DMS53 (cell line): ENCODE results near the gene SPOP.
"Not testable (repeated sequence)": the region's sequence is repeated elsewhere in the genome, so short reads cannot be mapped to it uniquely, and the experiment has no call there.

Experiments used
- DNase-seq: peaks from one replicate; lab custom pipeline; 2025; lab: John Stamatoyannopoulos, UW

The SPOP gene

DNA sequence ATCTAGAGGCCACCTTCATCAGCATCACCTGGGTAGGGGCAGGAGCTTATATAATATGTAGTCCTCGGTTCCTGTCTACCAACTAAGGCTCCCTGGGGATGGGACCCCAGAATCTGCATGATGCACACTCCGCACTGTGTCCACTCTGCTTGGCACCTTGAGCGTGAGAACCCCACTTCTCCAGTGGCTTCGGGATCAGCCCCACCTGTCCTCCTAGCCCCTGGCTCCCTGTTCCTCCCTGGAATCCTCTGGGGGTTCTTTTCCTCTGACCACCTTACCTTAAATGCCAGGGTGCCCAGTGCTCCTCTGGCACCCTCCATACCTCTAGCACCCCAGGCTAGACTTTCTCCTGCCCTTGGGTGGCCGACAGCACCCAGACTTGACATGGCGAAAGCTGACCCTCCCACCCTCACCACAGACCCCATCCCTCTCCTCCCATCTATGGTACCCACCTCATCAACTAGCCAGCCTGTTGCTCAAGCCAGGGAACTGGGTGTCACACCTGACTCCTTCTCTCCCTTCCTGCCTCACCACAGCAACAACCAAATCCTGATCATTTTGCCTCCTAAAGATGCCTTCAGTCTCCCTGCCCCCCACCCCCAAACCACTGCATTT lies 105.0 kb downstream of the SPOP start:
- DNase-seq, result no peak

DNA sequence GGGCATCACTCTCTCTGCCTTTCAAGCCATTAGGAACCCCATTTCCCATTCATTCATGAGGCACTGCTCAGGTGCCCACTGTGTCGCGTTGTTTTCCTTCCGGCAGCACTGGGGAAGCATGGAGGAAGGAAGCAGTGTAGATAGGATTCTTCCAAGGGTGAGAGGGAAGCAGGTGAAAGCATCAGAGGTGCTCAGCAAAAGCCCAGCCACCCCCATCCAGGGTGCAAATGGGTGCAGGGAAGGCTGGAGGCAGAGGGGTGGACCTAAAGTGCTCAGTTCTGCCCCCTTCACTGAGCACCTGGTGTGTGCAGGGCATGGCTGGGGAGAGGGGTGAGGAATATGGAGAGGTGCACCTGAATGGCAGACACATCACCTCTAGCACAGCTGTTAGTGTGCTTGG lies 105.7 kb downstream of the SPOP start:
- DNase-seq, result no peak

DNA sequence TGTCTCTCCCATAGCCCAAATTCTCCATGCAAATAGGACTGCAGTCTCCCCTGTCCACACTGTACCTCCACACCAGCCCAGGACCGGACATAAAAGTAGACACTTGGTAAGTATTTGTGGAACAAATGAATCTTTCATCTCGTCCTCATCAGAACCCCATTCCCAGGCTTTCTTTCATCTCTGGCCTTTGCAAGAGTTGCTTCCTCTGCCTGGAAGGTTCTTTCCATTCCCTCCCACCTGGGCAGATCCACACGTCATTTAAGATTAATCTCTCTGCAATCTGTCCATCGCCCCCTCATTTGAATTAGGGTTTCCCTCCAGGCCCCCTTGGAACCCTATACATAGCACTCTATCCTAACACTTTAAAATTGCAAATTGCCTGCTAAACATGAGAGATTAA lies 106.1 kb downstream of the SPOP start:
- no peak for DNase-seq

DNA sequence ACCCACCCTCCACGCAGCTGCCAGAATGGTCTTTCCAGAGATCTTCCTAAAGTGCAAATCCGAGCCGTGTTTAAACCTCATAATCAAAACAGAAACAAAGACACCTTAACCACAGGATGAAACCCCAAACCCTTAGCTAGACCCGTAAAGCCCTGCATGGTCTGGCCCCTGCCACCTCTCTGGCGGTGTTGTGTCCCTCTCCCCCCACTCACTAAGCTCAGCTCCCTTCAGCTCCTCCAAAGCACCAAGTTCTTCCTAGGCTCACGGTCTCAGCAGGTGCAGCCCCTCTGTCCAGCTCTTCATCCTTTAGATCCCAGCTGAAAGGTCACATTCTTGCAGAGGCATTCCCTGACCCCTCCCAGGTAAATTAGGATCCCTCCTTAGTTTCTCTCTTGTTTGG lies 106.6 kb downstream of the SPOP start:
- no peak for DNase-seq

DNA sequence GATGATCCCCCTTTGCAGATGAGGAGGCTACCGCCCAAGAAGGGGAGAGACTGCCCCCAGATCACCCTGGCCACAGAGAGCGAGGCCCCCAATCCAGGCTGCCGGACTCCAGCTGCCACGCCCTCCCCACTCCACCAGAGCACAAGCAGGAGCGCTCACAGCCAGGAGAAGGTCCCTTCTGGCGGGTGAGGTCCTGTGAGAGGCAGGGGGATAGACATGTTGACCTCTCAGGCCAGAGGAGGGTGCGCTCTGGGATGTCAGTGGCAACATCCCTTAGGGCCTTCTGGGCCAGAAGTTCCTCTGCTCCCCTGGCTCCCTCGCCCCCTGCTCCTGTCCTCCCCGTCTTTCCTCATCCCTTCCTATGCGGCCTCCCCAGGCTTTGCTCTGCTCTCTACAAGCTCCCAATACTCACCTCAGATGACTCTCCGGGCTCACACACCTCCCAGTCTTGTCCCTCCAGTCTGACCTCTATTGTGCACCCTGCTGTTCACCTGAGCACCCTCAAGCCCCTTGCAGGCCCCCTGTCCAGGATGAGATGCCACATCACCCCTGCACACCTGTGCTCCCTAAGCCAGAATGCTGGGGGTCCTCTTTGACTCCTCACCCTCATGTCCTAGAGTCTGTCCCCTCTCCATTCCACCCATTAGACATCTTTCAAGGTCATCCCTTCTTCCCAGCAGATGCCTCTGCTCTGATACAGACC lies 107.2 kb downstream of the SPOP start:
- DNase-seq, result peak; percentile 63

DNA sequence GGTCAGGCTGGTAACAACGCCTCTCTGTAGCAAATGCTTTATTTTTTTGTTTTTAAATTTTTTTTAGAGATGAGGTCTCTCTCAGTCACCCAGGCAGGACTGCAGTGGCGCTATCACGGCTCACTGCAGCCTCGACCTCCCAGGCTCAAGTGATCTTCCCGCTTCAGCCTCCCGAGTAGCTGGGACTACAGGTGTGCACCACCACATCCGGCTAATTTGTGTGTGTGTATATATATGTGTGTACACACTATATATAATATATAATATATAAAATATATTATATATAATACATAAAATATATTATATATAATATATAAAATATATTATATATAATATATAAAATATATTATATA lies 109.2 kb downstream of the SPOP start:
- not testable (repeated sequence) for DNase-seq

DNA sequence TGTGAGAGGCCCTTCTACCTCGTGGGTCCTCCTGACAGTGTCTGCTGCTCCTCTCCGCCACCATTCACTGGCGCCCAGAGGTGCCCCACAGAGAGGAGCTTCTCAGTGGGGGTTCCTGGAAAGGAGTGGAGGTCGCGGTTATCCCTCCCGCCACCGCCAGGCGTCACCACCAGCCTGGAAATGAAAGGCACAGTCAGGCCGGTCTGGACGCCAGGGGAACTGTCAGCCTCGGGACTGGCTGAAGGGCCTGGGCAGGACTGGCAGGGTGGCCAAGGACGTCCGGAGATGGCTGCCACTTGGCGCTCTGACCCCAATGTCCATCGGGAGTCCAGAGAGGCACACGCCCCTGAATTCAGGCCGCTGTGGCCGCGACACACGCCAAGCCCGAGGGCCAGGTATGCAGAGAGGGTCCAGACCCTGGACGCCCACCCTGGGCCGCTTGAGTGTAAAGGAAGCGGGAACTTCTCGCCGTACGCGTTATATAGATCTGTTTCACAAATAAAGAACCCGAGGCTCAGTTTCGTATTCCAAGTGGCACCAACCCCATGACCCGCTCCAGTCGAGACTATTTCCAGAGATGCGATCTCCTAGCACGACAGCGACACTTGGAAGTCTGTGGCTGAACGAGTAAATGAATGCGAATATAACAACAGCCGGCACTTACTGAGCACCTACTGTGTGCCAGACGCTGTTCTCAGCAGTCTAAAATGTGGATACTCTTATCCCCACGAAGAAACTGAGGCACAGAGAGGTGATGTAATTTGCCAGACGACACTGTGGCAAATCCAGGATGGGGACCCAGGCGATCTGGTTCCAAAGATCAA lies 109.8 kb downstream of the SPOP start:
- peak; percentile 95 for DNase-seq

DNA sequence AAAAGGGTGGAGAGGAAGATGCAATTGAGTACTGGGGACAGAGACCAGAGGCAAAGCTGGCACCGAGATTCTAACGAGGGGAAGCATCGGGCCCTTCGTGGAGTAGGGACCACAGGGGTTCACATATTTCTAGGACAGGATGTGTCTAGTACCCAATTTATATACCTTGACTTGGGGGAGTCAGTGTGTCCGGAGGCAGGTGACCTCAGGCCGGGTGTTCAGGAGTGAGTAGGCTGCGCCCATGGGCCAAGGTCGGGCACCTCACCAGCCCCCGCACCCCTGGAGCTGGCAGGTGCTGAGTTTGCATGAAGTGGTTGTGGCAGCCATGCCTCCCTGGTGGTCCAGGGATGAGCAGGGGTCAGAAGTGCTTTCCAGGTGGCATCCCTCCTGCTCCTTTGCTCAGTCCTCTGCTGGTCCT lies 110.8 kb downstream of the SPOP start:
- no peak for DNase-seq

DNA sequence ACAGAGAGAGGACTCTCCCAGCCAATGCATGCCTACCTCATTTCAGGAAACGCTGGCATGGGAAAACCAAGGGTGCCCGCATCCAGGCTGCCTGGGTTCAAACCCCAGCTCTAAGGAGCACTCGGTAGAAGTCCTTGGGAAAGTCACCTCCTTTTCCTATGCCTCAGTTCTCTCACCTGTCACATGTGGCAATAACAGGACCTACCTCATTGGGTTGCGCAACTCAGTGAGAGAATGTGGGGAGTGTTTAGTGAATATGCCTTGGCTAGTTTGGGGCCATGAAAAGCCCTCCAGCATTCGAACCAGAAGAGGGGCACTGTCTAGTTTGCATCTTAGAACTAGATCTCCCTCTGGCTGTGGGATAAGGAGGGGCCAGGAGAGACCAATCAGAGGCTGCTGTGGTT lies 111.2 kb downstream of the SPOP start:
- DNase-seq, result peak; percentile 22

DNA sequence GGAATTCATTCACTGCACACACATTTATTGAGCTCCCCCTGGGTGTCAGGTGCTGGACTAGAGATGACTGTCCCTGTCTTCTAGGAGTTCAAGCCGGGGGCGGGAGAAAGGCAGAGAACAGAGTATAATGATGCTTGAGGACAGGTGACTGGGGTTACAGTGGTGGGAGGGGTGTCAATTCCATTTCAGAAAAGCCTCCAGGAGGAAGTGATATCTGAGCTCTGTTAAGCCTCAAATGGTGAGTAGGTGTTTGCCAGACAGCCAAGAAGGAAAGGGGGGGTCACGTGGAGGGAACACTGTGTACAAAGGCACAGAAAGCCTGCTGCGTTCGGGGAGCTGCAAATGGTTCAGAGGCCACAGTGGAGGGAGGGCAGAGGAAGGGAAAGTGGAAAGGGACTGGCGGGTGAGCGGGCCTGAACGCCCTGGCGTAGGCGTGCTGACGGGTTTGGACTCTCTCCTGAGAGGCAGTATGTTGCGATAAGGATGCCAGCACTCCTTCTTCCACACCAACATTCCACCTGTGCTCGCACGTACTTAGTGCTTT lies 111.9 kb downstream of the SPOP start:
- DNase-seq, result peak; percentile 84

DNA sequence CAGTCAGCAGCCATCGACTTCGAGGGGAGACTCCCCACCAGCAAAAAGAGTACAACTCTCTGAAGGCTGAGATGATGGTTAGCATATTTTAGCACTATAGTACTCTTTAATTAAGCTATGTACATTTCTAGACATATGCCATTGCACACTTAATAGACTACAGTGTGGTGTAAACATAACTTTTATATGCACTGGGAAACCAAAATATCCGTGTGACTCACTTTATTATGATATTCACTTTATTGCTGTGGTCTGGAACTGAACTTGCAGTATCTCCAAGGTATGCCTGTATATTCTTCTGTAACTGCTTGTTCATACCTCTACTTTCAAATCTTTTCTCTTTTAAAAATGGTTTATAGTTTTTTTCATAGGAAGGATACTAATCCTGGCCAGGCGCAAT lies 113.3 kb downstream of the SPOP start:
- no peak for DNase-seq

DNA sequence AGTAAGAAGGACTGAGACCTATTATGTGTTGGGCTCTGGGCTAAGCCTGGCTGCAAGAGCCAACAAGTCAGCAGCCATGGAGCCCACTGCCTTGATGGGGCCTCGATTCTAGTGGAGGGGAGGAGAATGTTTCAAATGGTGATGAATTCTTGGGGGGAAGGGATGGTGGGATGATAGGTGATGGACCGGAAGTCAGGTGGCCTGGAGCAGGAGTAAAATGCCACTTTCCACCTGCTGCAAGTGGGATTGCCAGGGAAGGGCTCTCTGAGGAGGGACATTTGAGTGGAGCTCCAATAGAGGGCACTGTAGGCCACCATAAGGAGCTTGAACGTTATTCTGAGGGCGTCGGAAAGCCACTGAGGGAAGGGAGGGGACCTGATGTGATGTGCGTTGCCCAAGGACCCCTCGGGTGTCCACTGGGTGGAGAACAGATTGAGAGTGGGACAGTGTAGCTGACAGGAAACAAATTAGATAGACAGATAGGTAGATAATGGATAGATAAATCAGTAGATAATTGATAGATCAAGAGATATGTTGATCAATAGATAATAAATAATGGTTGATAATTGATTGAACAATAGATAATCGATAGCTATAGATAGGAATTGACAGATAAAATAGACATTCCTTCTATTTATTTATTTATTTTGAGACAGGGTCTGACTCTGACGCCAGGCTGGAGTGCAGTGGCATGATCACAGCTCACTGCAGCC lies 120.4 kb downstream of the SPOP start:
- peak; percentile 83 for DNase-seq

DNA sequence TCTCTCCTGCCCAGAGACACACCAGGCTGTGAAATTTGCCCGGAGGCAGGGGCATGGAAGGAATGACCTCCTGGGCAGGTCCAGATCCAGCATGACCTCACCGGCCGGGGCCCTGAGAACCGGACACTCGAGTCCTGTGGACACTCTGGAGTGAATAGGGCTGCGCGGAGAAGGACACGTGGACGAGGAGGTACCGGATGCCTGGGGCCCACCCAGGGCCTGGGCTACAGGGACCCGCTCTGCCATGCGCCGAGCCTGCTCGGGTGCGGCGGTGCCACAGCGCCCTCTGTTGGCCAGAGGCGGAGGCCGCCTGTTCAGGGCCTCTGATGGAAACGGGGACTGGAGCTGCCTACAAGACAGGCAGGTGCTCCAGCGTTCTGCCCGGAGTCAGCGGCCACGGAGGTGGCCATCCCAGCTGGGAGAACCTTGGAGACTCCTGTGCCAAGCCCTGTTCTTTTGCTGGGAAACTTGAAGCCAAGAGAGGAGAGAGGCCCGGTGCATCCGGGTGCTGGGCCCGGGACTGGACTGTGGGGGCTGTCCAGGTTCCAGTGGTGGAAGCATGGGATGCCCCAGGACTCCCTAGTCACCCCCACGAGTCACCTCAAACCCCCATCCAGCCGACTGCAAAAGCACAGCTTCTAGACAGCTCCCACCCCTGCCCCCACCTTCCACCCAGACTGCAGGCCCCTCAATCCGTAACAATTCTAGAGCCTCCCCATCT lies 121.5 kb downstream of the SPOP start:
- peak; percentile 89 for DNase-seq

DNA sequence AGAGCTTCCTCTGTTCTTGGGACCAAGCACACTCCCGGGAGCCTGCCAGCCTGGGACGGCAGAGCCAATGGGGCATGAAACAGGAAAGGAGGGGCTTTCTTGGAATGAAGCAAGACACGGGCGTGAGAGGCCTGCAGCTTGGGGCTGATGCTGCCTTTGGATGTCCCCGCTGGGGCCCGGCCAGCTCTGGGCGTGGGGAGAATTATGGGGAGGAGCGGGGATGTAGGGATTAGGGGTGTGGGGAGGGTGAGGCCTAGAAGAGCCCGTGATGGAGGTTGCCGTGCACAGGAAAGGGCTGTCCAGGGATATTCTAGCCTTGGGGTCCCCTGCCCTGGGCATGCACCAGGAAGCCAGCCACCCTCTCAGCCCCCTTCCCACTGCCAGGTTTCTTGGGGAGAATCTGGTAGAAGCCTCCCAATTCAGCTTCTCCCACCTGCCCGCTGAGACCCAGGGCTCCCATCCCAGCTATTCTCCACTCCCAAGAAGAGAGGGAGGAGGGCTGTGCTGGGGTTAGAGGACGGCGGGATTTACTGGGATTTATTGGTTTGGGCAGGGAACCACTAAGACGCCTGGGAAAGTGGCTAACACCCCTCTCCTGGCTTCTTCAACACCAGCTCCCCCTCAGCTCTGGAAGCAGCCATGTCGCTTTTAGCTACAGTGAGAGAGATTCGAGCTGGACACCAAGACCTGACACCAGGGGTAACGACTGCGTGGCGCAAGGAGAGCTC lies 122.2 kb downstream of the SPOP start:
- no peak for DNase-seq

DNA sequence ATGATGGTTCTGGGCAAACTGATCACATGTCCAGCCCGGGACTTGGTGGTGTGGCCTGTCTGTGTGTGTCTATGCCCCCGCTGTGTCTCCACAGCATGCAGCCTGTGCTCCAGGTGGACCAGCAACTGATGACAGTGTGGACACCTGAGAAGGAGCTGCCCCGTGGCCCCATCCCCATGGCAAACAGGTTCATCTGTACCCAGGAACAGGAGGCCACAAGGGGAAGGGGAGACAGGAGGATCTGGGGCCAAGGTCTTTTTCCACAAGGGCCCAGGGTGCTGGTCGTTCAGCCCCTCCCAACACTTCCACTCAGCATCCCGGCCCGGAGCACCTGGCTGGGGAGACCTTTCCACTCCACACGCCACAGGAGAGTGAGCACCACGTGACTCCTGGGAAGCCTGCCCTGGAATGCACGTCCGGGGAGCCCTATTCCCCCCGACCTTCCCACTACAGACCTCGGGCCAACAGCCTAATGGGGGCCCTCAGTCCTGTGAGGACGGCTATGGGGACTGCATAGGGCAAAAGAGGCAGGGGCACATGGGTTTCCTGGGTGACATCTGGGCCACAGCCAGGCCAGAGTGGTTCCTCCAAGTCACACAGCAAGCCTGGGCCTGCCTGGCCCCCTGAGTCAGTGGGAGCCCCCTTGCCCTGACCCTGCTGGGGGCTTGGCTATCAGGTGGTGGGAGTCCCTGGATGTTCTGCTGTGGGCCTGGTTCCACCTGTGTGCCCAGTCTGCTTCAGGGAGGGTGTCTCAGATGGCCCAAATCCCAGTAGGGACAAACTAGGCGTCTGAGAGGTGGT lies 123.0 kb downstream of the SPOP start:
- no peak for DNase-seq

DNA sequence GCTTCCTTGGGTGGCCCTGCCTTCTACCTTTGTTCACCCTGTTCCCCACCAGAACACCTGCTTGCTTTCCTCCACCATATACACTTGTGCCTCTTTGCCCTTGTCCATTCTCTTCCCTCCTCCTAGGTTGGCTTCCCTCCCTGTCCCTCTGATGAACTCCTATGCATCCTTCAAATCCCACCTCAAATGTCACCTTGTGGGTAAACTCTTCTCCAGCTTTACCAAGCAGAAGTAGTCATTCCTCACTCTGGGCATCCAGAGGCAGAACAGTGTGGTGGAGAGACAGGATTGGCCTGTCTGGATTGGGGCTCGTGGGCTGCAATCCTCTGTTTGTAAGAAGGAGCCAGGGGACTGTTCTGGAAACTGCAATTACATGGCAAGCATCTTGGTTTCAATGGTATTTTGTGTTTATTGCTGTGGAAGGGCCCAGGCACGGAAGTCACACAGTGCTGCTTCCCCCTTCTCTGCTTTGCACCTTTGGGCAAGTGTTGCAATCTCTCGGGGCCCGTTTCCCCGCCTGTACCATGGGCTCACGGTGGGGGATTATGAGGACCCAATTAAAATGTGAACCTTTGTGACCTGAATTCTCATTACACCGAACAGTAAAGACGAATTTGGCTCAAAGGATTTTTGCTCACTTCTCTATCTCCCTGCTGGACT lies 124.1 kb downstream of the SPOP start:
- DNase-seq, result no peak

DNA sequence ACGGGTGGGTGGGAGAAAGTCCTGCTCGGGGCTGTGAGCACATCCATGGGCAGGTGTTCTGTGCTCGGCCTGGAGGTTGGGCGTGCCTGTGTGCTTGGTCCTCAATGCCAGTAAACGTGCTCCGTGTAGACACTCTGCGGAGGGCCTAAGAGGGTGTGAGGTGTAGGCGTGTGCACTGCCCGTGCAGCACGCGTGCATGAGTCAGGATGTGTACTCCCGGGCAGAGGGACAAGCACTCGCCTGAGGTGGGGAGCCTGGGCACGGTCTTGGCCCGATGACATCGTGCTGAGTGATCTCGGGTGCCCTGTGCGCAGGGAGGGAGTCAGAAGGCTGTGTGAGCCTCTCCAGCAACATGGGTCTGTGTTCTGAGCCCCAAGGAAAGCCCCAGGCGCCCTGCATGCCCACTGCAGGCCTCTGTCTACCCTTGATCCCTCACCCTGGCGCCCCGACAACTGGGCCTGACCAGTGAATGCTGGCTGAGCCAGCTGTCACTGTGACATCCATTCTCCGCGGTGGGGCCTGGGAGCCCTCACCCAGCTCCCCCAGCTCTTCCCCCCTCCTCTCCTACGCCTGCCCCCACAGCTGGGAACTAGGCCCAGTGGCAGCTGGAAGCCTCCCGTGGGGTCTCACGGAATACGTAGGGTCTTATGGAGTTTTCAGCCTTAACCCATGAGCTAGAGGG lies 125.7 kb downstream of the SPOP start:
- no peak for DNase-seq

DNA sequence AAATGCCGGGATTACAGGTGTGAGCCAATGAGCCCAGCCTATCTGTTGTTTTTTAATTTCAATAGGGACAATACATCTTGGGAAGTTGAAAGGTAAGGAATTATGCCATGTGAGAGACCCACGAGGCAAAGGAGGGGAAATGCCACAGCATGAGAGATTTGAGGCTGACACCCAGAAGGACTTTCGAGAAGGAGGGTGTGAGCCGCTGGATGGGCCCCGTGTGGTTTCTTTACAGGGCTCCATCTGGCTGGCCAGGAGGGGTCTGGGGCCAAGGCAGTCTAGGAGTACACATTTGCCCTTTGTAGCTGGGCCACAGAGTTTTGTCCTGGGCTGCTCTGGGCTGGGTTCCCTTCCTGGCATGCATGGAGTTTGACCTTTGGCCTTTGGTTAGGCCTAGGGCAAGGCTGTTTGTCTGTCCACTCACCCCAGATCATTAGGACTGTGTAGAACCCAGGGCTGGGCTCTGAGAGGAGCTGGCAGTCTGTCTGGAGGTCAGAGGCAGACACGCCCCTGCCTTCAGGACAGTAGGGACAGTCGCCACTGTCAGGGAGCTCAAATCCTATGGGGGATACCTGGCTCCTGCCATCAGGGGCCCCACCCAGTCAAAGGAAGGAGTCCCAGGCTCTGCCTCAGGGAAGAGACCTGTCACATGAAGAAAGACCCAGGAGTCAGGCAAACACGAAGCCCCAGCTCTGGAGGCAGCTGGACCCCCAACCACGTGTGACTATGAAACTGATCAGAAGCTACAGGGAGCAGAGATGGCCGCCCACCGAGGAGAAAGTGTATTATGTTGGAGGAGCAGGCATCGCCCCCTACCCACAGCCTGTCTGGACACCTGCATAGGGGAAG lies 126.5 kb downstream of the SPOP start:
- DNase-seq, result no peak
